Upper lobe of left lung (tissue), 6 donors: ENCODE results near the gene GALNT5. TPM values are rescaled to one million over a fixed set of nuclear protein-coding genes. Genes with fewer than 3 reads are reported as not detected.

Experiments
- ATAC-seq, 2 donors: fragments of 200-7000 bp; cut with Tn5 transposase; one replicate each; pipeline ENCODE4 v1.9.1; 2022; ENCODE audit warnings: mild to moderate bottlenecking in 2 of 2, moderate library complexity in 2 of 2; ENCODE audit not compliant: low FRiP score in 2 of 2
- DNase-seq, 2 donors: peaks; one replicate each; pipeline ENCODE4 v3.0.0-alpha.2; 2019 to 2020
- H3K27ac ChIP-seq, 4 donors: fragments of 200-600 bp; sonication (generic); one replicate each; pipeline ENCODE4 v1.5.1; 2016 to 2019
- H3K27me3 ChIP-seq, 4 donors: fragments of 200-600 bp; sonication (generic); one replicate each; pipeline ENCODE4 v1.5.1; 2017 to 2019
- H3K36me3 ChIP-seq, 4 donors: fragments of 200-600 bp; sonication (generic); one replicate each; pipeline ENCODE4 v1.5.1; 2016 to 2019
- H3K4me1 ChIP-seq, 4 donors: fragments of 200-600 bp; sonication (generic); one replicate each; pipeline ENCODE4 v1.5.1; 2018 to 2019
- H3K4me3 ChIP-seq, 4 donors: fragments of 200-600 bp; sonication (generic); one replicate each; pipeline ENCODE4 v1.5.1; 2017 to 2019; ENCODE audit warnings: mild to moderate bottlenecking in 2 of 4, moderate library complexity in 1 of 4
- H3K9me3 ChIP-seq, 4 donors: fragments of 200-600 bp; sonication (generic); one replicate each; pipeline ENCODE4 v1.5.1; 2018 to 2019
- EP300 ChIP-seq, 4 donors: sonication (generic); formaldehyde crosslinking; IDR thresholded peaks; one replicate each; pipeline ENCODE4 v1.5.1; 2017; ENCODE audit warnings: antibody characterized with exemption in 4 of 4, control low read depth in 2 of 4
- POLR2A ChIP-seq, 4 donors: fragments of 450-650 bp; IDR thresholded peaks; one replicate each; pipeline ENCODE4 v1.5.1; 2016 to 2017; ENCODE audit warnings: antibody characterized with exemption in 4 of 4, mild to moderate bottlenecking in 2 of 4
- POLR2AphosphoS5 ChIP-seq, 2 donors: sonication (generic); formaldehyde crosslinking; IDR thresholded peaks; one replicate each; pipeline ENCODE4 v1.5.1; 2017; ENCODE audit warnings: antibody characterized with exemption in 2 of 2
- WGBS, 2 donors: methylation state at CpG; one replicate each; pipeline ENCODE4 v1.1.5; 2017 to 2018; 5-methylcytosine and 5-hydroxymethylcytosine counted together
- total RNA-seq, 6 donors: library from RNA; depleted of rRNA in 4 of 6; stranded (reverse); fragments of >200 nt in 4 of 6; gene quantifications; one replicate each; pipeline versions ENCODE4 v1.1.0 to v1.2.1, GENCODE V29; 2016 to 2021
- TF ChIP-seq, protein P1 (sequence below), 6 experiments: fragments of 450-650 bp in 4 of 6; fragments of 200-600 bp in 2 of 6; sonication (generic) in 2 of 6; IDR thresholded peaks; one replicate each; pipeline ENCODE4 v1.5.1; 2016 to 2019; ENCODE audit warnings: antibody characterized with exemption in 6 of 6
- donor health status: DM: no; HTN: no; CAD: no; lungs with moderate emphysema.
- donor health status: DM: no; HTN: yes; CAD: no; lungs with severe emphysema.

Gene GALNT5
- total RNA-seq, 6 donors from 2014 or later, result 23.0 to 42.9 (median 24.4) TPM

DNA sequence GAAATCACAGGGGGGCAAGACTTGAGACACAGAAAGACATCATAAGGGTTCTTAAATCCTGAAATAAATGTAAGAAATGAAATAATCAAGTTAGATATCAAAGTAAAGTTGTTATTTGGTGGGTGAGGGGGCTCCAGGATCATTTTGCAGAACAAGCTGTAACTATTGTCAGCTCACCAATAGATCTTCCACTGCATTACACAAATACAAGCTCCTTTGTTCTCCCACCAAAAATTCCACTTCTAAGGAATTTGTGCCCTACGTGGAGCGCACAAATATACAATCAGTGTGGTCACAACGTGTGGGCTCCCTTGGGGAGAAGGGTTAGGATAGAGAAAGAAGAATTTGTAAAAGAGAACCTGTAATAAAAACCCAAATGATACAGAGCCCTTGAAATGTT is 19.2 kb upstream of the GALNT5 start:
- Histone ChIP-seq H3K4me3 (no peak overlapping the region), H3K36me3 (no peaks in the 10 kb centered on the region), H3K27me3 (no peaks in the 10 kb centered on the region), H3K27ac (no peak overlapping the region), H3K9me3 (no peaks in the 10 kb centered on the region), H3K4me1 (no peaks in the 10 kb centered on the region)
- 78 to 84% methylated on average over 3 of the region's 3 CpGs for WGBS, 2 donors
- ATAC-seq (no peak), DNase-seq (no peak)
- TF ChIP-seq POLR2A (IDR thresholded peaks at IDR 0.05) (no peak), EP300 (IDR thresholded peaks at IDR 0.05) (no peak), POLR2AphosphoS5 (IDR thresholded peaks at IDR 0.05) (no peak)
- TF ChIP-seq, protein P1, sequence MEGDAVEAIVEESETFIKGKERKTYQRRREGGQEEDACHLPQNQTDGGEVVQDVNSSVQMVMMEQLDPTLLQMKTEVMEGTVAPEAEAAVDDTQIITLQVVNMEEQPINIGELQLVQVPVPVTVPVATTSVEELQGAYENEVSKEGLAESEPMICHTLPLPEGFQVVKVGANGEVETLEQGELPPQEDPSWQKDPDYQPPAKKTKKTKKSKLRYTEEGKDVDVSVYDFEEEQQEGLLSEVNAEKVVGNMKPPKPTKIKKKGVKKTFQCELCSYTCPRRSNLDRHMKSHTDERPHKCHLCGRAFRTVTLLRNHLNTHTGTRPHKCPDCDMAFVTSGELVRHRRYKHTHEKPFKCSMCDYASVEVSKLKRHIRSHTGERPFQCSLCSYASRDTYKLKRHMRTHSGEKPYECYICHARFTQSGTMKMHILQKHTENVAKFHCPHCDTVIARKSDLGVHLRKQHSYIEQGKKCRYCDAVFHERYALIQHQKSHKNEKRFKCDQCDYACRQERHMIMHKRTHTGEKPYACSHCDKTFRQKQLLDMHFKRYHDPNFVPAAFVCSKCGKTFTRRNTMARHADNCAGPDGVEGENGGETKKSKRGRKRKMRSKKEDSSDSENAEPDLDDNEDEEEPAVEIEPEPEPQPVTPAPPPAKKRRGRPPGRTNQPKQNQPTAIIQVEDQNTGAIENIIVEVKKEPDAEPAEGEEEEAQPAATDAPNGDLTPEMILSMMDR (IDR thresholded peaks at IDR 0.05), result no peak

DNA sequence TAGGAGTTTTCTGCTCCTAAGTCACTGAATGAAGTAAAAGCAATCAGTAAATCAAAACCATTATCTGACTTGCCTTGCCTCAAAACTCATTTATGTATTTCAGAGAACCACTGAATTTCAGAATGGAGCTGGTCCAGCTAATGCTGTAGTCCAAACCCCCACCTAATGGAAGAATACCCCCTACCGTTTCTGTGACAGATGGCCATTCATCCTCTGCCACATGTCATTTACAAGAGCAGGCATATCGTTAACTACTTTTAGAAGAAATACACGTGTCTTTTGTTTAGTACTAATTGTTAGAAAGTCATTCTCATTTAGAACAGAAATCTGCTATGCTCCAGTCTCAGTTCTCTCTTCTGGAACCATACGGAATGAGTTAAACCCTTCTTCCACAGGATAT is 12.8 kb upstream of the GALNT5 start:
- no peak for TF ChIP-seq POLR2AphosphoS5 (IDR thresholded peaks at IDR 0.05)
- no peak for TF ChIP-seq EP300 (IDR thresholded peaks at IDR 0.05)
- TF ChIP-seq POLR2A (IDR thresholded peaks at IDR 0.05), result no peak
- TF ChIP-seq, protein P1 (IDR thresholded peaks at IDR 0.05), result no peak
- no peaks in the 10 kb centered on the region for H3K27me3 ChIP-seq
- WGBS, 2 donors, result 71 to 80% methylated on average over 4 of the region's 4 CpGs
- no peaks in the 10 kb centered on the region for H3K9me3 ChIP-seq
- DNase-seq (no peak), ATAC-seq (no peak)
- no peak overlapping the region for H3K4me3 ChIP-seq
- no peaks in the 10 kb centered on the region for H3K4me1 ChIP-seq
- no peak overlapping the region for H3K27ac ChIP-seq
- H3K36me3 ChIP-seq, result no peaks in the 10 kb centered on the region

DNA sequence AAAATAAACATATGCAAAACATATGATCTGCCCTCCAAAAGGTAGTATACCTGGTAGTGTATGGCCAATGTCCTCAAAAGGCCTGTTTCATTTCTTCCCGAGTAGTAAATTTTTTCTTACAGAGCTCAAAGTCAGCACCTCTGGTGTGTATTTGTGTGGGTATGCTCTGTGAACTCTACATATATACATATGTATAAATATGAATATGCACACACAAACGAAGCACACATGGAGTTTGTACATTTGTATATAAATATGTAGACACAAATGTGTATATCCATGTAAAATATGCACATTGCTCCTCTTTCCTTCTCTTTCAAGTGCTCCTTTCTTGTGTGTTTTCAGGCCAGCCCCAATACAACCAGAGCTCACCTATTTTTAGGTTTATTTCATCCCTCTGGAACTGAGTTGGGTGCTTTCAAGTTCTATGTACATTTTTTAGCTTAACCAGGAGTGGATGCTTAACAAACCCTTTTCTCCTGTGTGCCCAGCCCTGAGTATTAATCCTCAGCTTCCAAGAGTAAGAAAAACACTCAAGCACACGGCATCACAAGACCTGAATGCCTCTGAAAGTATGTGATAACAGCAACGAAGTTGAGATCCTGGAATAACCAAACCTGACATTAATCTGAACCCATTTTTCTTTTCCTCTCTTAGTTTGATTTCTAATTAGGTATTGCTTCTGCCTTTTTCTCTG is 12.2 kb upstream of the GALNT5 start:
- H3K4me3 ChIP-seq, result no peak overlapping the region
- no peaks in the 10 kb centered on the region for H3K27me3 ChIP-seq
- ATAC-seq (no peak), DNase-seq (no peak)
- H3K36me3 ChIP-seq, result no peaks in the 10 kb centered on the region
- TF ChIP-seq EP300 (IDR thresholded peaks at IDR 0.05), result no peak
- no peak for TF ChIP-seq POLR2AphosphoS5 (IDR thresholded peaks at IDR 0.05)
- TF ChIP-seq, protein P1 (IDR thresholded peaks at IDR 0.05), result no peak
- no peak for TF ChIP-seq POLR2A (IDR thresholded peaks at IDR 0.05)
- H3K4me1 ChIP-seq, result no peaks in the 10 kb centered on the region
- no peak overlapping the region for H3K27ac ChIP-seq
- H3K9me3 ChIP-seq, result no peaks in the 10 kb centered on the region
- 54 to 56% methylated on average over 4 of the region's 4 CpGs for WGBS, 2 donors

DNA sequence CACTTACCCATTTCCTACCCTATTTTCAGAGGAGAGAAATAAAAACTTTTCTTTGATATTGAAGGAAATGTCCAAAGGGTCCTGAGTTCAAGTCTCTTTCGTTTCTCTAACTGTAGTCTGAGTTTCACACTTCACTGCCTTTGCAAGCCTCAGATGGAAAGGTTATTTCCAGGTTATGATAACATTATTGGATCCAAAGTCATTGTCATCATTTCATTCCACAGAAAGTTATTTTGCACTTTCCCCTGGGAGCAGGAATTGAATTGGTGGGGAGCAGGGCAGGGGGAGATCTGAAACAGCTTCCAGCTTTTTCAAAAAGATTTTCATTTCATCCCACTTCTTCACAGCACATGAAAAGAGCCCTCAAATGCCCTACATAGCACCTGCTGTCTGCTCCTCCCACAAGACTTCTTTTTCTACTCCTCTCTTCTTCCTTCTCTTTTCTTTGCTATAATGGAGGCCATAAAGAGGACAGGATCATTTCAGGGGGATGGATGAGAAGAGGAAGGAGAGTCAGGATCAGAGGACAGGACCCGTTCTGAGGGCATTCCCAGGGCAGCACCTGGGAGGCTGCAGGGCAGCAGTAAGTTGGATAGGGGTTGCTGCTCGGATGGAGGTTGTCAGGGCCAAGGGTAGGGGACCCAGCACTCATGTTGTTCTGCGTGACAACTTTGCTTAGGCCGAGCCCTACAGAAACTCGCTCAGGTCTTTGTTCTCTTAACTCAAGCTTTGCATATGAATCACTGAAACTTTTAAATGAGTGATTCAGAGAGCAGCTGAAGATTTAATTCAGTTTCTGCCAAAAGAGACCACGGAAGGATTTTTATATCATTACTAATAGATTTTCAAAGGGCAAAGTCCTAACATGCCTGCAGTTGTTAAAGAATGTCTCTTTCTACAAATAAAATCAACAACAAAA is 11.4 kb upstream of the GALNT5 start:
- Histone ChIP-seq H3K27ac (no peak overlapping the region), H3K4me3 (no peak overlapping the region), H3K27me3 (no peaks in the 10 kb centered on the region), H3K9me3 (no peaks in the 10 kb centered on the region), H3K36me3 (no peaks in the 10 kb centered on the region), H3K4me1 (no peaks in the 10 kb centered on the region)
- DNase-seq (no peak), ATAC-seq (peak; percentile 43 to 49)
- 63 to 66% methylated on average over 7 of the region's 7 CpGs for WGBS, 2 donors
- TF ChIP-seq EP300 (IDR thresholded peaks at IDR 0.05), result no peak
- TF ChIP-seq, protein P1 (IDR thresholded peaks at IDR 0.05), result no peak
- TF ChIP-seq POLR2AphosphoS5 (IDR thresholded peaks at IDR 0.05), result no peak
- no peak for TF ChIP-seq POLR2A (IDR thresholded peaks at IDR 0.05)
